ENCODE measurements around the gene NRDC. TPM values are rescaled to one million over a fixed set of nuclear protein-coding genes. Genes with fewer than 3 reads are reported as not detected.

The NRDC gene
- total and polyA plus RNA-seq, 10 of the 15 experiments (the other 5 are each of a cell fraction or from before 2014, with no cell fraction given): 50.1 to 134 (median 90.4) TPM

GRCh38 chr1:51927029-51927428 is 48.5 kb upstream of the NRDC start:
- POLR2A ChIA-PET: no interaction called here
- ATAC-seq: no peak
- WGBS (ENCODE audit: insufficient coverage, insufficient replicate concordance, low lambda C conversion rate, missing lambda C conversion rate): 63% methylated on average over 2 of the region's 2 CpGs
- Histone ChIP-seq H3K4me3 (no peak overlapping the region), H3K79me2 (ENCODE audit: control insufficient read depth, insufficient read depth, low read length) (no peaks in the 10 kb centered on the region), H3K27me3 (replicated peaks in 1 of 2; ENCODE audit: control insufficient read depth in 2 of 2, insufficient read depth in 2 of 2, low read length in 1 of 2) (no peaks in the 10 kb centered on the region), H3K9me3 (replicated peaks; ENCODE audit: control insufficient read depth, insufficient read depth, low read length) (no peaks in the 10 kb centered on the region), H2AFZ (ENCODE audit: control insufficient read depth, low read depth, low read length) (no peak overlapping the region), H3K27ac (ENCODE audit: control insufficient read depth, insufficient read depth) (no peak overlapping the region), H4K20me1 (ENCODE audit: control insufficient read depth, insufficient read depth) (no peaks in the 10 kb centered on the region), H3K4me1 (ENCODE audit: control insufficient read depth, insufficient read depth, low read length) (no peaks in the 10 kb centered on the region), H3K36me3 (ENCODE audit: control insufficient read depth in 2 of 2, insufficient read depth in 2 of 2, low read length in 1 of 2) (no peaks in the 10 kb centered on the region), H3K9ac (ENCODE audit: control insufficient read depth, insufficient read depth, low read length) (no peak overlapping the region), H3K4me2 (ENCODE audit: control insufficient read depth, insufficient read depth) (no peak overlapping the region)
- RAD21 ChIA-PET (ENCODE audit: unreplicated experiment): interaction anchor here (3.5 to 4.2 kb wide), 2 partner anchors 30 to 73 kb away, joined by 19 to 22 read pairs; no protein-coding TSS in a partner anchor
- intact Hi-C loops (cut with micrococcal nuclease; ENCODE audit: unreplicated experiment) (no loop called here), in situ Hi-C loops (cut with MboI) (no loop called here)
- FAIRE-seq: no peak
- no TSS peak for BruUV-seq (replicated peaks)
- SMC1A ChIA-PET (ENCODE audit: uncharacterized antibody, unreplicated experiment): interaction anchor here (1.2 to 1.9 kb wide), 3 partner anchors 28 to 36 kb away, joined by 3 to 11 read pairs (median 7); no protein-coding TSS in a partner anchor
- DNase-seq (ENCODE audit: low read depth, low spot score): no peak
- CTCF ChIA-PET: interaction anchor here (1.2 to 3.6 kb wide), 5 partner anchors 14 to 127 kb away, joined by 3 to 36 read pairs (median 4); no protein-coding TSS in a partner anchor
- TF ChIP-seq, protein P1, sequence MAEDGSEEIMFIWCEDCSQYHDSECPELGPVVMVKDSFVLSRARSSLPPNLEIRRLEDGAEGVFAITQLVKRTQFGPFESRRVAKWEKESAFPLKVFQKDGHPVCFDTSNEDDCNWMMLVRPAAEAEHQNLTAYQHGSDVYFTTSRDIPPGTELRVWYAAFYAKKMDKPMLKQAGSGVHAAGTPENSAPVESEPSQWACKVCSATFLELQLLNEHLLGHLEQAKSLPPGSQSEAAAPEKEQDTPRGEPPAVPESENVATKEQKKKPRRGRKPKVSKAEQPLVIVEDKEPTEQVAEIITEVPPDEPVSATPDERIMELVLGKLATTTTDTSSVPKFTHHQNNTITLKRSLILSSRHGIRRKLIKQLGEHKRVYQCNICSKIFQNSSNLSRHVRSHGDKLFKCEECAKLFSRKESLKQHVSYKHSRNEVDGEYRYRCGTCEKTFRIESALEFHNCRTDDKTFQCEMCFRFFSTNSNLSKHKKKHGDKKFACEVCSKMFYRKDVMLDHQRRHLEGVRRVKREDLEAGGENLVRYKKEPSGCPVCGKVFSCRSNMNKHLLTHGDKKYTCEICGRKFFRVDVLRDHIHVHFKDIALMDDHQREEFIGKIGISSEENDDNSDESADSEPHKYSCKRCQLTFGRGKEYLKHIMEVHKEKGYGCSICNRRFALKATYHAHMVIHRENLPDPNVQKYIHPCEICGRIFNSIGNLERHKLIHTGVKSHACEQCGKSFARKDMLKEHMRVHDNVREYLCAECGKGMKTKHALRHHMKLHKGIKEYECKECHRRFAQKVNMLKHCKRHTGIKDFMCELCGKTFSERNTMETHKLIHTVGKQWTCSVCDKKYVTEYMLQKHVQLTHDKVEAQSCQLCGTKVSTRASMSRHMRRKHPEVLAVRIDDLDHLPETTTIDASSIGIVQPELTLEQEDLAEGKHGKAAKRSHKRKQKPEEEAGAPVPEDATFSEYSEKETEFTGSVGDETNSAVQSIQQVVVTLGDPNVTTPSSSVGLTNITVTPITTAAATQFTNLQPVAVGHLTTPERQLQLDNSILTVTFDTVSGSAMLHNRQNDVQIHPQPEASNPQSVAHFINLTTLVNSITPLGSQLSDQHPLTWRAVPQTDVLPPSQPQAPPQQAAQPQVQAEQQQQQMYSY (CRISPR knock-in tag; IDR thresholded peaks at IDR 0.05): no peak
- TF ChIP-seq ZZZ3 (IDR thresholded peaks at IDR 0.05; ENCODE audit: control insufficient read depth, insufficient read length, low read depth) (no peak), NR2F1 (conservative IDR thresholded peaks at IDR 0.05) (no peak), ZNF217 (IDR thresholded peaks at IDR 0.05) (no peak), BCL11A (IDR thresholded peaks at IDR 0.05; ENCODE audit: low read depth, low read length) (no peak), RELA (IDR thresholded peaks at IDR 0.05; ENCODE audit: borderline replicate concordance, partially characterized antibody) (no peak), MXI1 (IDR thresholded peaks at IDR 0.05; ENCODE audit: low read depth, low read length) (no peak), SMAD5 (IDR thresholded peaks at IDR 0.05; ENCODE audit: low read depth) (no peak), E2F4 (IDR thresholded peaks at IDR 0.05; ENCODE audit: low read depth, low read length) (no peak), NFYB (IDR thresholded peaks at IDR 0.05; ENCODE audit: insufficient read depth, low read depth, low read length) (no peak), POU2F2 (IDR thresholded peaks at IDR 0.05; ENCODE audit: borderline replicate concordance, low read depth, low read length) (no peak), RAD51 (IDR thresholded peaks at IDR 0.05) (no peak)
- TF ChIP-seq, protein P2, sequence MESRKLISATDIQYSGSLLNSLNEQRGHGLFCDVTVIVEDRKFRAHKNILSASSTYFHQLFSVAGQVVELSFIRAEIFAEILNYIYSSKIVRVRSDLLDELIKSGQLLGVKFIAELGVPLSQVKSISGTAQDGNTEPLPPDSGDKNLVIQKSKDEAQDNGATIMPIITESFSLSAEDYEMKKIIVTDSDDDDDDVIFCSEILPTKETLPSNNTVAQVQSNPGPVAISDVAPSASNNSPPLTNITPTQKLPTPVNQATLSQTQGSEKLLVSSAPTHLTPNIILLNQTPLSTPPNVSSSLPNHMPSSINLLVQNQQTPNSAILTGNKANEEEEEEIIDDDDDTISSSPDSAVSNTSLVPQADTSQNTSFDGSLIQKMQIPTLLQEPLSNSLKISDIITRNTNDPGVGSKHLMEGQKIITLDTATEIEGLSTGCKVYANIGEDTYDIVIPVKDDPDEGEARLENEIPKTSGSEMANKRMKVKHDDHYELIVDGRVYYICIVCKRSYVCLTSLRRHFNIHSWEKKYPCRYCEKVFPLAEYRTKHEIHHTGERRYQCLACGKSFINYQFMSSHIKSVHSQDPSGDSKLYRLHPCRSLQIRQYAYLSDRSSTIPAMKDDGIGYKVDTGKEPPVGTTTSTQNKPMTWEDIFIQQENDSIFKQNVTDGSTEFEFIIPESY (IDR thresholded peaks at IDR 0.05): no peak
- TF ChIP-seq, protein P3, sequence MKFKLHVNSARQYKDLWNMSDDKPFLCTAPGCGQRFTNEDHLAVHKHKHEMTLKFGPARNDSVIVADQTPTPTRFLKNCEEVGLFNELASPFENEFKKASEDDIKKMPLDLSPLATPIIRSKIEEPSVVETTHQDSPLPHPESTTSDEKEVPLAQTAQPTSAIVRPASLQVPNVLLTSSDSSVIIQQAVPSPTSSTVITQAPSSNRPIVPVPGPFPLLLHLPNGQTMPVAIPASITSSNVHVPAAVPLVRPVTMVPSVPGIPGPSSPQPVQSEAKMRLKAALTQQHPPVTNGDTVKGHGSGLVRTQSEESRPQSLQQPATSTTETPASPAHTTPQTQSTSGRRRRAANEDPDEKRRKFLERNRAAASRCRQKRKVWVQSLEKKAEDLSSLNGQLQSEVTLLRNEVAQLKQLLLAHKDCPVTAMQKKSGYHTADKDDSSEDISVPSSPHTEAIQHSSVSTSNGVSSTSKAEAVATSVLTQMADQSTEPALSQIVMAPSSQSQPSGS (IDR thresholded peaks at IDR 0.05; ENCODE audit: low read length): no peak
- TF ChIP-seq, protein P4, sequence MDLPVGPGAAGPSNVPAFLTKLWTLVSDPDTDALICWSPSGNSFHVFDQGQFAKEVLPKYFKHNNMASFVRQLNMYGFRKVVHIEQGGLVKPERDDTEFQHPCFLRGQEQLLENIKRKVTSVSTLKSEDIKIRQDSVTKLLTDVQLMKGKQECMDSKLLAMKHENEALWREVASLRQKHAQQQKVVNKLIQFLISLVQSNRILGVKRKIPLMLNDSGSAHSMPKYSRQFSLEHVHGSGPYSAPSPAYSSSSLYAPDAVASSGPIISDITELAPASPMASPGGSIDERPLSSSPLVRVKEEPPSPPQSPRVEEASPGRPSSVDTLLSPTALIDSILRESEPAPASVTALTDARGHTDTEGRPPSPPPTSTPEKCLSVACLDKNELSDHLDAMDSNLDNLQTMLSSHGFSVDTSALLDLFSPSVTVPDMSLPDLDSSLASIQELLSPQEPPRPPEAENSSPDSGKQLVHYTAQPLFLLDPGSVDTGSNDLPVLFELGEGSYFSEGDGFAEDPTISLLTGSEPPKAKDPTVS (IDR thresholded peaks at IDR 0.05; ENCODE audit: low read depth, low read length): no peak

Data from GM12878 (cell line).